GM19372 (cell line): ENCODE data around the gene SPPL2B.

ENCODE experiments used
- ATAC-seq: cut with Tn5 transposase; IDR thresholded peaks from one replicate; pipeline ENCODE4 v1.9.1; 2021; ENCODE audit warnings: mild to moderate bottlenecking, low read depth, moderate library complexity; ENCODE audit not compliant: unreplicated experiment

SPPL2B gene

GRCh38 chr19:2399582-2399981, 71.1 kb downstream of the SPPL2B start:
- ATAC-seq: no peak
